ENCODE measurements around the gene NT5C3A. TPM values are rescaled to one million over a fixed set of nuclear protein-coding genes. Genes with fewer than 3 reads are reported as not detected.
A peak's percentile ranks its signal among the peaks of the same experiment; 100 is the strongest.

Gene NT5C3A
- total and polyA plus RNA-seq, 2 of the 8 experiments (the other 6 are each of a cell fraction or from before 2014, with no cell fraction given) = 7.5 to 22.7 TPM

DNA sequence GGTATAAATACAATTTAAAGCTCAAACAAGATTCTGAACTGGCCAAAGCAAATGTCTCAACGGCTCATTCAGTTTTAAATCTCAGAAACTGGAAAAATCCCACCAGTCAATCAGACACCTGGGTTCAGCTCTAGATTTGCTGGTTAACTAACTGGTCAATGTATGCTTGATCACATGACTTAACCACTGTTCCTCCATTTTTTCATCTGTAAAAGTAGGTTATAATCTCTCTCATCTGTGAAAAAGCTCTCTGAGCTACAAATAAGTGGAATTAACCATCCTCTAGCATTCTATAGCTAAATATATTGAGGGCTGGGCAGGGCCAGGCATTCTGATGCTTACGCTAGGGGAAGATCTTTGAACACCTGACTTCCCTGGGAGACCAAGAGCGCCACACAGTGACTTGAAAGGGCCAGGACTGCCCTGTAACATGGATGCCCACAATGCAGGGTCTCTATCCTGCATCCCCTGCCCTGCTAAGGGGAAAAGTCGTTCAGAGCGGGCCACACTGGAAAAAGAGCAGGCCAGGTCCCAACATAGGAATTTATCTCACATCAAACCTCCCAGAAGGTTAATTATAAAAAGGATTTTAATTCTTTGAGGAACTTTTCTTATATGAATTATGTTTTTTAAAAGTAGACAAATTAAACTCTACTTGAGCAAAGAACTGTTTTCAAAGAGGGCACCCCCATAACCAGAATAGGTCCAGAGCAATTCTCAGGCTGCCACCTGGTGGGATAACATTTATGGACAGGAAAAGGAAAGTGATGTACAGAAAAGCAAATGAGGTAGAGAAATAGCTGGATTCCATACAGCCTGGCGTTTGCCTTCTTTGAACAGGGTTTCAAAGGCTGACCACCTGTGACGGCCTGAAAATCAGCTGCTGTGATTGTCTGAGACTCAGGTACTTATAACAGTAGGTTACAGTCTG lies 44.8 kb upstream of the NT5C3A start (continued):
- TF ChIP-seq CTCF (IDR thresholded peaks at IDR 0.05; ENCODE audit: control extremely low read depth in 1 of 3, insufficient read depth in 1 of 3, low read depth in 1 of 3, low read length in 3 of 3) (peak; percentile 76 to 89 (median 85)), POLR2AphosphoS5 (IDR thresholded peaks at IDR 0.05; ENCODE audit: low read depth, low read length) (peak; percentile 58; the same call in 1 of the 2 replicates), CREB1 (IDR thresholded peaks at IDR 0.05) (no peak), YY1 (IDR thresholded peaks at IDR 0.05; ENCODE audit: low read depth, low read length) (0 out of 2 replicates have a peak, but pooled peaks have one; percentile 58)

Measured in H1 (cell line).